ENCODE measurements around the gene YIPF5.

YIPF5 gene

GRCh38 chr5:144173766-144174165 is 3.3 kb upstream of the YIPF5 start:
- FAIRE-seq (no peak), DNase-seq (ENCODE audit: insufficient read length) (no peak)
- TF ChIP-seq POLR2AphosphoS5 (IDR thresholded peaks at IDR 0.05; ENCODE audit: low read depth, low read length) (no peak), TAF1 (IDR thresholded peaks at IDR 0.05; ENCODE audit: borderline replicate concordance, low read depth, low read length) (no peak), POLR2A (IDR thresholded peaks at IDR 0.05; ENCODE audit: low read depth, low read length) (no peak)

- TF ChIP-seq POLR2A (IDR thresholded peaks at IDR 0.05; ENCODE audit: low read depth, low read length) (no peak), TAF1 (IDR thresholded peaks at IDR 0.05; ENCODE audit: borderline replicate concordance, low read depth, low read length) (no peak)
- peak; percentile 42 for FAIRE-seq
- DNase-seq (ENCODE audit: insufficient read length) = no peak
Measured at GRCh38 chr5:144169904-144170275, 569 bp downstream of the YIPF5 start.

- FAIRE-seq = peak; percentile 48
- TF ChIP-seq POLR2AphosphoS5 (IDR thresholded peaks at IDR 0.05; ENCODE audit: low read depth, low read length) (no peak), TAF1 (IDR thresholded peaks at IDR 0.05; ENCODE audit: borderline replicate concordance, low read depth, low read length) (no peak), POLR2A (IDR thresholded peaks at IDR 0.05; ENCODE audit: low read depth, low read length) (no peak)
Measured at GRCh38 chr5:144167998-144168397, 2.5 kb downstream of the YIPF5 start.

GRCh38 chr5:144166696-144167095 is 3.8 kb downstream of the YIPF5 start:
- FAIRE-seq = no peak
- TF ChIP-seq POLR2AphosphoS5 (IDR thresholded peaks at IDR 0.05; ENCODE audit: low read depth, low read length) (no peak), POLR2A (IDR thresholded peaks at IDR 0.05; ENCODE audit: low read depth, low read length) (no peak), TAF1 (IDR thresholded peaks at IDR 0.05; ENCODE audit: borderline replicate concordance, low read depth, low read length) (no peak)
- DNase-seq (ENCODE audit: insufficient read length) = no peak

More at GRCh38 chr5:144167998-144168397, 2.5 kb downstream of the YIPF5 start:
- no peak for DNase-seq (ENCODE audit: insufficient read length)

- no peak for DNase-seq (ENCODE audit: insufficient read length)
- FAIRE-seq = no peak
- TF ChIP-seq POLR2AphosphoS5 (IDR thresholded peaks at IDR 0.05; ENCODE audit: low read depth, low read length) (no peak), POLR2A (IDR thresholded peaks at IDR 0.05; ENCODE audit: low read depth, low read length) (no peak), TAF1 (IDR thresholded peaks at IDR 0.05; ENCODE audit: borderline replicate concordance, low read depth, low read length) (no peak)
Measured at GRCh38 chr5:144162686-144163085, 7.8 kb downstream of the YIPF5 start.

- no peak for FAIRE-seq
- no peak for TF ChIP-seq TAF1 (IDR thresholded peaks at IDR 0.05; ENCODE audit: borderline replicate concordance, low read depth, low read length)
- TF ChIP-seq POLR2AphosphoS5 (IDR thresholded peaks at IDR 0.05; ENCODE audit: low read depth, low read length) = no peak
- no peak for TF ChIP-seq POLR2A (IDR thresholded peaks at IDR 0.05; ENCODE audit: low read depth, low read length)
- DNase-seq (ENCODE audit: insufficient read length) = no peak
Measured at GRCh38 chr5:144156767-144157171, 13.7 kb downstream of the YIPF5 start.

GRCh38 chr5:144151026-144151425 is 19.4 kb downstream of the YIPF5 start:
- FAIRE-seq (no peak), DNase-seq (ENCODE audit: insufficient read length) (no peak)
- no peak for TF ChIP-seq POLR2A (IDR thresholded peaks at IDR 0.05; ENCODE audit: low read depth, low read length)
- no peak for TF ChIP-seq POLR2AphosphoS5 (IDR thresholded peaks at IDR 0.05; ENCODE audit: low read depth, low read length)
- no peak for TF ChIP-seq TAF1 (IDR thresholded peaks at IDR 0.05; ENCODE audit: borderline replicate concordance, low read depth, low read length)

GRCh38 chr5:144144956-144145751 is 25.3 kb downstream of the YIPF5 start:
- no peak for FAIRE-seq
- DNase-seq (ENCODE audit: insufficient read length) = no peak
- TF ChIP-seq POLR2AphosphoS5 (IDR thresholded peaks at IDR 0.05; ENCODE audit: low read depth, low read length) (no peak), TAF1 (IDR thresholded peaks at IDR 0.05; ENCODE audit: borderline replicate concordance, low read depth, low read length) (no peak), POLR2A (IDR thresholded peaks at IDR 0.05; ENCODE audit: low read depth, low read length) (no peak)

GRCh38 chr5:144143625-144144024 is 26.8 kb downstream of the YIPF5 start:
- FAIRE-seq = no peak
- TF ChIP-seq POLR2A (IDR thresholded peaks at IDR 0.05; ENCODE audit: low read depth, low read length) (no peak), POLR2AphosphoS5 (IDR thresholded peaks at IDR 0.05; ENCODE audit: low read depth, low read length) (no peak), TAF1 (IDR thresholded peaks at IDR 0.05; ENCODE audit: borderline replicate concordance, low read depth, low read length) (no peak)
- no peak for DNase-seq (ENCODE audit: insufficient read length)

- no peak for TF ChIP-seq POLR2A (IDR thresholded peaks at IDR 0.05; ENCODE audit: low read depth, low read length)
- no peak for TF ChIP-seq TAF1 (IDR thresholded peaks at IDR 0.05; ENCODE audit: borderline replicate concordance, low read depth, low read length)
- TF ChIP-seq POLR2AphosphoS5 (IDR thresholded peaks at IDR 0.05; ENCODE audit: low read depth, low read length) = no peak
- DNase-seq (ENCODE audit: insufficient read length) = no peak
- FAIRE-seq = no peak
Measured at GRCh38 chr5:144142824-144143162, 27.7 kb downstream of the YIPF5 start.

GRCh38 chr5:144142139-144142823 is 28.2 kb downstream of the YIPF5 start:
- FAIRE-seq (peak; percentile 89), DNase-seq (ENCODE audit: insufficient read length) (no peak)

GRCh38 chr5:144141585-144141984 is 28.9 kb downstream of the YIPF5 start:
- FAIRE-seq (no peak), DNase-seq (ENCODE audit: insufficient read length) (no peak)
- TF ChIP-seq POLR2A (IDR thresholded peaks at IDR 0.05; ENCODE audit: low read depth, low read length) (no peak), POLR2AphosphoS5 (IDR thresholded peaks at IDR 0.05; ENCODE audit: low read depth, low read length) (no peak), TAF1 (IDR thresholded peaks at IDR 0.05; ENCODE audit: borderline replicate concordance, low read depth, low read length) (no peak)

More at GRCh38 chr5:144142139-144142823, 28.2 kb downstream of the YIPF5 start:
- no peak for TF ChIP-seq POLR2AphosphoS5 (IDR thresholded peaks at IDR 0.05; ENCODE audit: low read depth, low read length)
- TF ChIP-seq TAF1 (IDR thresholded peaks at IDR 0.05; ENCODE audit: borderline replicate concordance, low read depth, low read length) = no peak
- TF ChIP-seq POLR2A (IDR thresholded peaks at IDR 0.05; ENCODE audit: low read depth, low read length) = no peak
